Stimulated activated CD4-positive, alpha-beta T cell treated with anti-CD3 and anti-CD28 coated beads, Interleukin-4, amount 100 ng/mL, for 1 hour (primary cell): ENCODE data around the gene BPGM.

Experiments used
- DNase-seq: peaks from one replicate; pipeline ENCODE4 v3.0.0-alpha.2; 2020

Gene BPGM

DNA sequence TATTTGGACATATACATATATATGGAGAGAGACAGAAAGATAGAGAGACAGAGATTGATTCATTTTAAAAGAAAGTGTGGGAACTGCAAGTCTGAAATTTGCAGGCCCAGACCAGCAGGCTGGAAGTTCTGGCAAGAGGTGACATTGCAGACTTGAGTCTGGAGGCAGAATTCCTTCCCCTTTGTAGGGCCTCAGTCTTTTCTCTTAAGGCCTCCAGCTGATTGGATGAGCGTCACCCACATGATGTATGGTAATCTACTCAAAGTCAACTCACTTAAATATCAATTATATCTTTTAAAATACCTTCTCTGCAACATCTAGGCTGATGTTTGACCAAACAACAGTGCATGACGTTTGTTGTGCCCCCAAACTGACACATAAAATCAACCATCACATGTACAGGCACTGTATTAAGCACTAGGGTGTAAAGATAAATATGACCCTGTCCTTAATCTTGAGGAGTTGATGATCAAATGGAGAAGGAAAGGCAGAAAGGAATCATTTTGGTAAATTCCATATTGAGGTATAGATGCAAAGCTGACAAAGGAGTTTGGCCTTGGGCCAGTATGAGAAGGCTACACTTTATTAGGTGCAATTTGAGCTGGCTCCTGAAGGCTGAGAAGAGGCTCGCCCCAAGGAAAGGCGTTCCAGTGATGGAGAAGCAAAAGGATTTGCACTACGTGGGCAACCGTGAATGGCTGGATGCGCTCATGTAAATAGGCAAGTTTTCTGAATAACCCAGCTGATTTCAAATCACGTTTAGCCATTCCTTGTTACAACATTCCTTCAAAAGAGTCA is 52.6 kb downstream of the BPGM start:
- no peak for DNase-seq

GRCh38 chr7:134699899-134700298 is 53.2 kb downstream of the BPGM start:
- no peak for DNase-seq

- no peak for DNase-seq
Observed at GRCh38 chr7:134701272-134701671, 54.6 kb downstream of the BPGM start.

GRCh38 chr7:134702366-134703240 is 56.0 kb downstream of the BPGM start:
- no peak for DNase-seq

- no peak for DNase-seq
Observed at GRCh38 chr7:134703241-134703594, 56.6 kb downstream of the BPGM start.

DNA sequence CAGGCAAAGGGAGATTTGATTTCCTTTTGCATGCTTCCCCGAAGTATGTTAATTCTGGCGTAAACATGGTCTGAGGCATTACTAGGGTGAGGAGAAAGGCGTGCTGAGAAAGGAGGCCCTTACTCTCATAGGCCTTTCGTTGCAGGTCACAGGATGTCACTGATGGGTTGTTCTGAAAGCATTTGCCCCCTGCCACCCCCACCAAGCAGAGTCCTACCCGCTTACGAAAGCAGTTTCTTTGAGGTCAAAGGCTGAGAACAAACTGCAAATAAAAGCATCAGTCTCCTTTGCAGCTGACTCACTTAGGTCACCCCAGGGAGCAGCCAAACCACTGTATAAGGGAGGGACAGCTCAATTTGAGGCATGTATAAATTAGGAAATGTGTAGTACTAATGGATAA is 57.1 kb downstream of the BPGM start:
- DNase-seq = no peak

DNA sequence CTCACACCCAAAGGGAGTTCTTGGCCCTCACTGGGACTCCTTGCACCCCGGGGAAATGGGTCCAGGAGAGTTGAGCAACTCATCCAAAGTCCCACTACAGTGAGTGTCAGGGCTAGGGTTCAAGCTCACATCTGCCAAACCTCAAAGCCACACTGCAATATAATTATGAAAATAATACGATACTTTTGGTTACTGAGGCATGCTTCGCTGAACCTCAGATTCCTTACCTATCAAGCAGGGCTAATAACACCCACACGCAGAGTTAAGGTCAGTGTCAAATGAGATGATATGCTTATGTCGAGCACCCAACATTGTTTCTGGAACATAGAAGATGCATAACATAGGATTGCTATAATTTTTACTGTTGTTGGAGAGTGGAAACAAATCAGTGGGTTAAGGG is 58.2 kb downstream of the BPGM start:
- DNase-seq = no peak

GRCh38 chr7:134705716-134706115 is 59.1 kb downstream of the BPGM start:
- no peak for DNase-seq

GRCh38 chr7:134706468-134706867 is 59.8 kb downstream of the BPGM start:
- DNase-seq = no peak

DNA sequence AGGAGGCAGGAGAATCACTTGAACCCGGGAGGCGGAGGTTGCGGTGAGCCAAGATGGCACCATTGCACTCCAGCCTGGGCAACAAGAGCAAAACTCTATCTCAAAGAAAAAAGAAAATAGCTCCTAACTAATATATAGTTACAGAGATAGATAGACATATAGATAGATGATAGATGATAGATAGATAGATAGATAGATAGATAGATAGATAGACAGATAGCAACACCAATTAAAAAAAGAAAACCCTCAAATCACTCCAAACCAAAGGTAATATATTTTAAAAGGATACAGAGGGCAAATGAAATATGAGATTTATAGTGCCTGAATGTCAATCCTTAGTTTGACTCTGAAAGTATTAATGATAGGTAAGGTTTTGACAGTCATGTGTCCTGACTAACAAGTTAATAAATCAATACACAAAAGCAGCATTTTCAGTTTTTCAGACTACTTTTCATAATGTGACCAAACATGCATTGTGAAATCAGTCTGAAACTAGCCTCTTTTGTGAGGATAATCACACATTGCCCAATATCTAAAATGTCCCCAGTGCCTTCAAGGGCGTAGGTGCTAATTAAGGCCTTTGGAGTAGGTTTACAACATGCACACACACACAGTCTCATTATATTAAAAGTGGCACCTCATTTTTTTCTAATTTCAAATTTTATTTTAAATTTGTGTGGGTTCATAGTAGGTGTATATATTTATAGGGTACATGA is 61.2 kb downstream of the BPGM start:
- no peak for DNase-seq

DNA sequence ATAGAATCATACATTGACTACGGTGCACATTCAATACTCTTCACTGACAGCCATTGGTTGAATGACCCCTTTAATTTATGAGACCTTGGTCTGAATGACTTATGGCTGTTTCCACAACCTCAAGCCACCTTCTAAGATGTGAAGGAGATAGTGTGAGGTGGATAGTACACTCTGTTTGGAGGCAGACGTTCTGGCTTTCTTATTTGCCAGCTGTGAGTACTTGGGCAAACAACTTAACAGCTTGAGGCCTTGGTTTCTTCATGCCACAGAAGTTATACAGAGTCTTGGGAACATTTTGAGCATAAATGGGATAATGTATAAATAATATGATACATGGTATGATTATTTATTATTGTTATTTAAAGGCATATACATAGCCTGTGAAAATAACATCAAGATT is 62.0 kb downstream of the BPGM start:
- no peak for DNase-seq

DNA sequence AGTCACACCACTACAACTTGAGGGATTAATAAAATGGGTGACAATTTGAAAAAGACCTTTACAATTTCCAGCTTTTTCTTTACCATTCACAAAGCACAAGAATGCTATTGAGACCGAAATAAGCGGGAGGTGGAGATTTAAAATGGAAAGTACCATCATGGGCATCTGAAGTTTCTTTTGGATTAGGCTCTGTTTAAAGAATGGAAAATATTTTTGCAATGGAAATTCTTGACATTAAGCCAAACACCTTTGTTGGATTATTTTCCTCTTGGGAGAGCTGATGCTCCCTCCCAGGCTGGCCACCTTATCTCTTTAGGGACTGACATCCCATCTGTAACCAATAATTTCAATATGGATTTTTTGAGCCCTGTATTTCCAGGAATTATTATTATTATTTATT is 62.5 kb downstream of the BPGM start:
- no peak for DNase-seq

DNA sequence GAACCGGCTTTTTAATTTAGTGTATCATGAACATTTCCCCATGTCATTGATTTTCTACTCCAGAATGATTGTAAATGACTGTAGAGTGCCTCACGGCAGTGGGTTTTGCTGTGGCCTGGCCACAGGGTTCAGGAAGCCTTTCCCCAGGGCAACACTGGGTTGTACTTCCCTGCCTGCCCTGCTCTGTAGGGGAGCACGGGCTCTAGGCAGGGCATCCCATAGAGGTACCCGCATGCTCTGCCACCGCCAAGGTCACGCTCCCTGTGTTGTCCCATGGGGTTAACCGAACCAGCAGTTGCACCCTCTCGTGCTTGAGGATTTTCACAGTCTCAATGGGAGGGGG is 63.8 kb downstream of the BPGM start:
- DNase-seq = no peak

DNA sequence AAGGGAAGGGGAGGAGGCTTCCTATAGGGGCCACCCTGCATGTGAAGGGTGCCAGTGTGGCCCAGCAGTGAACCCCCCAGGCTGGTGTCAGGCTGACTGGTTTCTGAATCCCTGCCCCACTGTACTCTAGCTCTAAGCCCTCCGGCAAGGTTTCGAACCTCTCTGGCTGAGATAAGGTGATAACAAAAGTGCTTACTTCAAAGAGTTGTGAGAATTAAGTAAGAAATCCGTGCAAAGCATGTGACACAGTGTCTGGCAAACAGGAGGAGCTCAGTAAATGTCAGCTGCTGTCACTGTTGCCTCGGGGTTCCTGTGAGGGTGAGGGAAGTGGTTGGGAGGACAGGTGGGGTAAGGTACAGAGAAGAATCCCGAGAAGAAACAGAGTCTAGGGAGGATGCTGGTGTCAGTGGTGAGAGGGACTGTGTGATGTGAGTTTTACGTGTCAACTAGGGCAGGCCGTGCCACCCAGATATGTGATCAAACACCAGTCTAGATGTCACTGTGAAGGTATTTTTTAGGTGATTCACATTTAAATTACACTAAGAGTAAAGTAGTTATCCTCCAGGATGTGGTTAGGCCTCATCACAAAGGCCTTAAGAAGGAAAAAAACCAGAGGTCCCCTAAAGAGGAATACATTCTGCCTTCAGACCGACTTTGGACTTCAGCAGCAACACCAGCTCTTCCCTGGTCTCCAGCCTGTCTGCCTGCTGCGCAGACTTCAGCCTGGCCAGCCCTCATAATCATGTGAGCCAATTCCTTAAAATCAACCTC is 64.4 kb downstream of the BPGM start:
- peak; percentile 27 for DNase-seq

DNA sequence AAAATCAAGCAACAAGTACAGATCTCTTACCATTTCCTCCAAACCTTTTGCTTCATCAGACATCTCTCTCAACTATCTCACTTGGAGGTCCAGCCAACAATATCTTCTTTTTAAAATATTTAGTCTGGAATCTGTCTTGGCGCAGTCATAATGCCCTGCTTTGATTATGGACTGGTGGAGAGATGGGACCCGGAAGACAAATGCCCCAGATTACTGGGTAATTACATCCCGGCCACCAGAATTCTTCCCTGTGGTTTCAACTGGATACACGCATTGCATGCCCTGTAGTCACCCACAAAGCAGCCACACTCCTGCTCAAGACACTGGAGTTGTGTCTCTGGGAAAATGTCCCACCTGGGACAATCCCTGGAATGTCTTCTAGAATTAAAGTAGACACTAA is 65.5 kb downstream of the BPGM start:
- no peak for DNase-seq

GRCh38 chr7:134714470-134715205 is 68.0 kb downstream of the BPGM start:
- no peak for DNase-seq

DNA sequence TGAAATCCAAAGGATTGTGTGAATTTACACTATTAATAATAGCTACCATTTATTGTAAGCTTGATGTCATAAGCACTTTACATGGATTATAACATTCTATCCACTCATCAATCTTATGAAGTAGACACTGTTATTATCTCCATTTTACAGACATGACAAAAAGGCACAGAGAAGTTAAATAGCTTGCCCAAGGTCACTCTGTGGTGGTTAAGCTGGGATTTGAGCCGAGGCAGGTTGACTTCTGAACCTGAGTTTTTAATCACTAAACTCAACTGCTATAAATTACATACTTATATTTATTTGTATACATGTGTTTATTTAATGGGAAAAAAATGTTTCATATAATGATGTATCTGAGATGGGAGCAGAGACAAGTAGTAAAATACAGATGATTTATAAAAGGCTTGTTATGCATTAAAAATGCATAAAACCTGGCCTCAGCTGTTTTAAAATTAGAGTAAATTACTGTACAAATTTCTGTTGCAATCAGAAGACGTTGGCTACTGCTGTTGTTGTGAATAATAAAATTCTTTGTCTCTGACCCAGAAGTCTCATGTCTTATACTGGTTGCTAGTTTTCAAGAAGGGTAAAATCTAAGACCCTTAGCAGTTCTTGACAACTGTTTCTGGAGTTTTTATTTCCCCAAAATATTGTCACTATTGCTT is 71.7 kb downstream of the BPGM start:
- no peak for DNase-seq

- DNase-seq = no peak
Observed at GRCh38 chr7:134720091-134720935, 73.7 kb downstream of the BPGM start.

GRCh38 chr7:134721171-134721570 is 74.5 kb downstream of the BPGM start:
- DNase-seq = no peak

DNA sequence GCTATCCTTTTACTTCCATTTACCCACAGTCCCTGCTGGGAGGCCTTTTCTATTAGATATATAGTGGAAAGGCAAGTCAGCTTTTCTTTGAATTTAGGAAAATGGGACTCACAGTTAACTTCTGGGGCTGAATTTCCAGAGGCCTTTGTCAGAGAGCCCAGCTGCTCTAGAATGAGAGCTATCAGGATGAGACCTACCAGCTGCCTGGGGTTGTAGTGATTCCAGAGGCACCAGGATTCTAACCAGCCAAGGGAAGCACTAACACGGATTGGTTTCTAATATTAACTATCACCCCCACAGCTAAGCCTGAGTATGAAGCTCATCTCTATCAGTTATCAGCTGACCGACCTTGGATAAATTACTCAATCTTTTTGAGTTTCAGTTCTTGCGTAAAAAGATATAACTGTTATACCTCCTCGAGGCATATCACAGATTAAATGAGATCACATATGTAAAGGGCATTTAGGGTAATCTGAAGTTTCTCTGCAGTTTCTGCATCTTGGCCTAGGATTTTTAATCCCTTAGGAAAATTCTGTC is 76.2 kb downstream of the BPGM start:
- DNase-seq = no peak
